ENCODE results near the gene SLCO3A1.

GRCh38 chr15:92041371-92041770 lies 187.9 kb downstream of the SLCO3A1 start:
- TF ChIP-seq, protein P1, sequence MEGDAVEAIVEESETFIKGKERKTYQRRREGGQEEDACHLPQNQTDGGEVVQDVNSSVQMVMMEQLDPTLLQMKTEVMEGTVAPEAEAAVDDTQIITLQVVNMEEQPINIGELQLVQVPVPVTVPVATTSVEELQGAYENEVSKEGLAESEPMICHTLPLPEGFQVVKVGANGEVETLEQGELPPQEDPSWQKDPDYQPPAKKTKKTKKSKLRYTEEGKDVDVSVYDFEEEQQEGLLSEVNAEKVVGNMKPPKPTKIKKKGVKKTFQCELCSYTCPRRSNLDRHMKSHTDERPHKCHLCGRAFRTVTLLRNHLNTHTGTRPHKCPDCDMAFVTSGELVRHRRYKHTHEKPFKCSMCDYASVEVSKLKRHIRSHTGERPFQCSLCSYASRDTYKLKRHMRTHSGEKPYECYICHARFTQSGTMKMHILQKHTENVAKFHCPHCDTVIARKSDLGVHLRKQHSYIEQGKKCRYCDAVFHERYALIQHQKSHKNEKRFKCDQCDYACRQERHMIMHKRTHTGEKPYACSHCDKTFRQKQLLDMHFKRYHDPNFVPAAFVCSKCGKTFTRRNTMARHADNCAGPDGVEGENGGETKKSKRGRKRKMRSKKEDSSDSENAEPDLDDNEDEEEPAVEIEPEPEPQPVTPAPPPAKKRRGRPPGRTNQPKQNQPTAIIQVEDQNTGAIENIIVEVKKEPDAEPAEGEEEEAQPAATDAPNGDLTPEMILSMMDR (IDR thresholded peaks at IDR 0.05): no peak
- no peak for TF ChIP-seq POLR2A (IDR thresholded peaks at IDR 0.05)

Measured in adrenal gland (tissue), 5 donors.